Measurements from ENCODE around the gene MAVS.
"Not testable (repeated sequence)": the region's sequence is repeated elsewhere in the genome, so short reads cannot be mapped to it uniquely, and the experiment has no call there.

MAVS gene

GRCh38 chr20:3854462-3854871 is 7.8 kb downstream of the MAVS start:
- DNase-seq = peak; percentile 38 to 58 (median 48)

- DNase-seq = no peak
These were observed 10.8 kb downstream of the MAVS start for GRCh38 chr20:3857405-3857804.

- DNase-seq = no peak
These were observed 12.1 kb downstream of the MAVS start for GRCh38 chr20:3858689-3859088.

GRCh38 chr20:3861191-3861590 is 14.6 kb downstream of the MAVS start:
- no peak for DNase-seq

GRCh38 chr20:3862333-3862732 is 15.7 kb downstream of the MAVS start:
- DNase-seq = no peak

GRCh38 chr20:3863317-3863716 is 16.7 kb downstream of the MAVS start:
- DNase-seq = no peak

GRCh38 chr20:3864518-3864917 is 17.9 kb downstream of the MAVS start:
- no peak for DNase-seq

GRCh38 chr20:3865152-3865886 is 18.7 kb downstream of the MAVS start:
- DNase-seq = no peak

- DNase-seq = no peak
These were observed 19.3 kb downstream of the MAVS start for GRCh38 chr20:3865887-3866407.

- DNase-seq = no peak
These were observed 19.8 kb downstream of the MAVS start for GRCh38 chr20:3866464-3866863.

- DNase-seq = no peak
These were observed 21.2 kb downstream of the MAVS start for GRCh38 chr20:3867802-3868201.

GRCh38 chr20:3869839-3870634 is 23.4 kb downstream of the MAVS start:
- no peak for DNase-seq

GRCh38 chr20:3871550-3872265 is 25.1 kb downstream of the MAVS start:
- no peak for DNase-seq

GRCh38 chr20:3873507-3873906 is 26.9 kb downstream of the MAVS start:
- DNase-seq = no peak

GRCh38 chr20:3874194-3874844 is 27.7 kb downstream of the MAVS start:
- no peak for DNase-seq

GRCh38 chr20:3875378-3875974 is 28.8 kb downstream of the MAVS start:
- DNase-seq = peak in 2 of 4 experiments; percentile 19 to 23

GRCh38 chr20:3876000-3876399 is 29.4 kb downstream of the MAVS start:
- no peak for DNase-seq

- DNase-seq = no peak
These were observed 30.0 kb downstream of the MAVS start for GRCh38 chr20:3876676-3877075.

GRCh38 chr20:3878921-3879274 is 32.3 kb downstream of the MAVS start:
- not testable (repeated sequence) for DNase-seq

- no peak for DNase-seq
These were observed 39.1 kb downstream of the MAVS start for GRCh38 chr20:3885715-3886114.

- DNase-seq = peak; percentile 46 to 66 (median 62)
These were observed 41.4 kb downstream of the MAVS start for GRCh38 chr20:3887876-3888620.
